RCC 7860 (cell line): ENCODE data around the gene RAMACL.

Experiments used
- DNase-seq: peaks from one replicate; pipeline ENCODE4 v3.0.0-alpha.2; 2015; ENCODE audit warnings: low spot score
- FAIRE-seq: peaks from 2 replicates; lab custom pipeline; 2012; peaks lifted over from hg19 to GRCh38; lab: Jason Lieb, UNC

RAMACL gene

GRCh38 chr6:166559662-166560061 is 26.8 kb downstream of the RAMACL start:
- DNase-seq: no peak
- FAIRE-seq: no peak

DNA sequence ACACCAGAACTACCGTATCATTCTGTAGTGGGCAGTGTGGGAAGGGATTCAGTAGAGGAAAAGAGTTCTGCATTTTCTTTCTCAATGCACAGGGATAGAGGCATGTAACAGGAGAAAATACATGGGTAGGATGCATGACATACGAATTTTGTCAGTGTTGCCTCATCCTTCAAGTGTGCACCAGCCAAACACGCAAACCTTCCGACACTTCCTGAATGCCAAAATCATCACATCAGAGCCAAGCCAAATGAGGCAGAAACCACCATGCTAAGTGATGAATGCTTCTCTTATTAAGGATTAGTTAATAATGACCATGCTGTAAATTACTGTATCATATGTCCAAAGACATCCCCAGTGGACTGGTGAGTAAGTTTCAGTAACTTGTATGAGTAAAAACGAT is 27.3 kb downstream of the RAMACL start:
- FAIRE-seq (no peak), DNase-seq (no peak)

GRCh38 chr6:166558156-166559005 is 28.1 kb downstream of the RAMACL start:
- DNase-seq (no peak), FAIRE-seq (no peak)

DNA sequence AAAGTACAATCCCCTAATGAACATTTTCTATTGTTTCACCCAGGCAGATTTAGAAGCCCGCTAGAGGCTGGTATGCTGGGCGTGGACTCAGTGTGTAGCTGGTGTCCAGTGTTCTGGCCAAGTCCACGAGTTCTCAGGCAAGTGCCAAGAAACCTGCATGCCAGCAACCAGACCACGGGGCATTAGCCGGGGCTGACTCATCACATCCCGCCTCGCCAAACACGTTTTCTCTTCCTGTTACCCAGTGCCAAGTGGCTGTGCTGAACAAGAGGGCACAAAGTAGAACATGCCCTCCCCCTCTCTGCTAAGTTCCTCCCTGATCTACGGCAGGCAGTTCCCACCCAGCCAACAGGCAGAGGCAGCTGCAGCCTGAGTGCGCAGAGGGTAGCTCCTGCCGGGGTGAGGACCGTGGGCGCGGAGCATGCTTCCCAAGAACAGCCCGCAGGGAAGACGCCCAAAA is 29.6 kb downstream of the RAMACL start:
- peak; percentile 89 for FAIRE-seq
- DNase-seq: peak; percentile 89

- FAIRE-seq (no peak), DNase-seq (peak; percentile 17)
Measured at GRCh38 chr6:166556336-166556735, 30.1 kb downstream of the RAMACL start.

DNA sequence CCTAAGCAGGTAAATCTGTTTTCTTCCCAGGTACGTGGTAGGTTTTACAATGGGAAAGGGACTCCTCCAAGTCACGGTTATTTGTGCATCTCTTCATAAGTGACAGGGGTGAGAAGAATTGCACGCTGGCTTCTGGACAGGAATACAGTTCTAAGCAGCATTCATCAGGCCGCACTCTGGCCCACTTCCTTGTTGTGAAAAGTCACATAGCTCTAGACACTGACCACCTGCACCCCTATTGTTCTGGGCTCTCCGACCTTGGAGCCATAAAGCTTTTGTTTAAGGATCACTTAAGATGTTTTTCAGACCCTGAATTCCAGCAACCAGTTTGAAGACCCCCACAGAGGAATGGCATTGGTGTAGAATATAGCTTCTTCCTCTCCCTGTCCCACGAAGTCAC is 31.4 kb downstream of the RAMACL start:
- FAIRE-seq: no peak
- DNase-seq: no peak

GRCh38 chr6:166554316-166554715 is 32.2 kb downstream of the RAMACL start:
- FAIRE-seq: no peak
- no peak for DNase-seq

- peak; percentile 44 for DNase-seq
- FAIRE-seq: no peak
Measured at GRCh38 chr6:166553563-166554271, 32.8 kb downstream of the RAMACL start.

- FAIRE-seq (no peak), DNase-seq (no peak)
Measured at GRCh38 chr6:166552600-166552999, 33.9 kb downstream of the RAMACL start.

DNA sequence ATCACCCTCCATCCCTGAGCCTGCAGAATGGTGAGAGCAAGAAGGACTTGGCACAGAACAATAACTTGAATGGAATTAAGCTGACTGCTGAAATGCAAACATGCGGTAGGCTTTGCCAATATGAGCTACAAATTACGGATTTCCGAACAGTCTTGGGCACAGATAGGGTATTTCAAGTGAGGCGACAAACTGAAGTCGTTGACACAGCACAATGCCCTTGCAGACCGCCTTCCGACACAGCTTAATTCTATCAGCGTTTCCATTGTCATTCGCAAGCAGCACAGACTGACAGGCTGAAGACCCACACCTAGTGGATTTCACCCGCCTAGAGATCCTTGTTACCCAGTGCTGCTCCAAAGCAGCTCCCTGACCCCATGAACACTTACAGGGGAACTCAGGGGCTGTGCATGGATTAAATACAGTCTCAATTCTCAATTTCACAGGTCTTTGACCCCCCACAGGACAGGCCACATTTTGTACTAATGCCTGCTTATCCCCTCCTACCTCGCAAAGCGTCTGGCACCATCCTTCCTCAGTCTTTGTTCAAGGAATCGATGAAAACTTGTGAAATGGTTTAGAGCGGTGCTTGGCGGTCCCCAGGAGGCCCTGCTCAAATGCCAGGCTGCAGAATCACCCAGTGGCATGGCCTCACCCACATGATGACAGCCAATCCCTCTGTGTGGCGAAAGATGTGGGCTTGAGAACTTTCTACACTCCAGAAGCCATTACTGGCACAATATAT is 34.6 kb downstream of the RAMACL start:
- FAIRE-seq (no peak), DNase-seq (no peak)

- FAIRE-seq (no peak), DNase-seq (no peak)
Measured at GRCh38 chr6:166546653-166547052, 39.8 kb downstream of the RAMACL start.

GRCh38 chr6:166545156-166546034 is 41.1 kb downstream of the RAMACL start:
- no peak for FAIRE-seq
- no peak for DNase-seq

- DNase-seq (no peak), FAIRE-seq (no peak)
Measured at GRCh38 chr6:166544296-166544605, 42.2 kb downstream of the RAMACL start.

GRCh38 chr6:166543603-166544295 is 42.7 kb downstream of the RAMACL start:
- DNase-seq: no peak

GRCh38 chr6:166542580-166542912 is 43.9 kb downstream of the RAMACL start:
- DNase-seq (peak; percentile 7), FAIRE-seq (no peak)

More at GRCh38 chr6:166543603-166544295, 42.7 kb downstream of the RAMACL start:
- FAIRE-seq: no peak

DNA sequence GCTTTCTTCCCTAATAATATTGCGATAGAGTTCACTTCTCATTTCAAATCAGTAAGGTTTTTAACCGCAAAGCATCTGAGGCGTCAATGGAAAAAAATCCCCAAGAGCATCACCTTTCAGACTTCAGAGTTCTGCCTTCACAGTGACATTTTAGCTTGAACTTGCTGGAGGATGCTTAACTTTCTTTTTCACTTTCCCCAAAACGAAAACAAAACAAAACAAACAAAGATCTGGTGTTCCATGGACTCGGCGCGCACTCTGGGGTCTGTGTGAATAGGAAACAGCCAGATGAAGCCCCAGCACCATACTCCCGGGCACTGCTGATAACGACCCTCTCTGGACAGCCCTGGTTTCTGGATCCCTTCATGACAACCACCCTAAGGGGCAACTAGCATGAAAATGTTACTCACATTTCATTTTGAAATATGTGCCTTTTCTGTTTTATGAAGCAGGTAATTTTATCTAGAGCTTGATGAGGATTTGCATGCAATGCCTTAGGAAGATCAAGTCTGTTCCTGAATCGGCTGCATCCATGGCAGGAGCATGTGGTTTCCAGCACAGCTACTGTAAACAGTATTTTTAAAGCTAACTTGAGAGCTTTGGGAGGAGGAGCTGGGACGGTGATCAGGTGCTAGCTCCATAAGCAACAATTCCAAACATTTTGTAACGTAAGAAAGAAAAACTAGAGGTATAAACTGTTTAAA is 44.5 kb downstream of the RAMACL start:
- DNase-seq: no peak
- no peak for FAIRE-seq

DNA sequence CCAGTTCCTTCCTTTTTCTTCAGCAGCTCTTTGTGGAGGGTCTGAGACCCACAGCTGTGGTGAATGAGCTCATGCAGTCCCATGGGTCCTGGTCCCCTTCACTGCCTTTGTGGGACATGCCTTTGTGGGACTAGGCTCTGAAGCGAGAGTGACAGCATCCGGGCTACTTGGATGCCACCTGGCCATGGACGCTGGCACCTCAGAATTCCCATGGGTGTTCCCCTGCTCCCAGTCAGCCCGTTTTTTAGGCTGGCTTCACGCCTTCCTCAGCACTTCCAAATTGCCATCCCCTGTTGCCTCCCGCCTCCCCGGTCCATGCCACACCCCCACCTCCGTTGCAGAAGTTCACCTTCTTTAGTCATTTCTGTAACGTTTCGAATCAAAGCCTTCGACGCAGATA is 45.1 kb downstream of the RAMACL start:
- no peak for FAIRE-seq

DNA sequence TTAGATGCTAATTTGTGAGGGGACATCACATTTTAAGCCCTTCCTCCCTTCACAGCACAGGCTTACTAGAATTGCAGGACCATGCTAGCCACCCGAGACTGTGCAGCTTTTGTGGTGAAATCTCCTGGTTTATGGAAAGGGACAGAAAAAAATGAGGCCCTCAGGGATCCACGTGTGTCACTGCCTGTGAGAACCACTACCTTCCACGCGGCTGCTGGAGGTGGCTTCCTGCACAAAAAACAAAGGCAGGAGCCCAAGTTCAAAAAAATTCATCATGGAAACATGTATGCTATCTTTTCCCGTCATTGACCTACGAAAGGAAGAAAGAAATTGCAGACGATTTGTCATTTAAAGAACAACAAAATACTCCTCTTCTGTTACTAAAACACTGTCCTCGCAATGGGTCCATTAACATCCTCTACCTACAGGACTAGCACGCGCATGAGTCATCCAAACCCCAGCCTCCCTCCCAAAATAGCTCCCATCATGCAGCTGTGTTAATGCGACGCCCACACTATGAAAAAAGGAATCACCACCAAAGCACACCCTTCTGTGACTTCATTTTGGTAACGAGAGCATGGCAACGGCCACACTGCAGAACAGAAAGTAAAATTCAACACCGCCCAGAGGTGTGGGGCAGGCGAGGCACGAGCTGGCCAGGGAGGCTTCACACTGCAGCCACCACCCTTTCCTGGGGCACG is 45.7 kb downstream of the RAMACL start:
- FAIRE-seq (no peak), DNase-seq (no peak)

More for the DNA sequence above, 45.1 kb downstream of the RAMACL start:
- no peak for DNase-seq

GRCh38 chr6:166539543-166539942 is 46.9 kb downstream of the RAMACL start:
- no peak for DNase-seq
- no peak for FAIRE-seq
